AG04450 (cell line): ENCODE measurements around the gene DHRS7. TPM values are rescaled to one million over a fixed set of nuclear protein-coding genes. Genes with fewer than 3 reads are reported as not detected.
A peak's percentile ranks its signal among the peaks of the same experiment; 100 is the strongest.
"Not testable (repeated sequence)": the region's sequence is repeated elsewhere in the genome, so short reads cannot be mapped to it uniquely, and the experiment has no call there.

Experiments used
- CTCF ChIA-PET: fragments of 300-600, 350-600 bp; formaldehyde crosslinking; extraction: SDS; loops from one replicate; lab custom pipeline; 2022; ENCODE audit warnings: antibody characterized with exemption, inconsistent platforms; lab: Charles Lee
- POLR2A ChIA-PET: fragments of 350-600 bp; formaldehyde crosslinking; extraction: SDS; loops from one replicate; lab custom pipeline; 2021; ENCODE audit warnings: antibody characterized with exemption, inconsistent platforms; lab: Yijun Ruan, JAX
- DNase-seq: peaks from one replicate; pipeline ENCODE4 v3.0.0-alpha.2; 2011; ENCODE audit warnings: low read depth, low spot score
- H3K27ac ChIP-seq: one replicate; pipeline ENCODE4 v1.5.1; 2012; ENCODE audit warnings: low read depth, low read length, control low read depth
- H3K27me3 ChIP-seq: one replicate; pipeline ENCODE4 v1.6.0; 2012; ENCODE audit warnings: low read length; ENCODE audit not compliant: control insufficient read depth, insufficient read depth
- H3K4me3 ChIP-seq: 2 replicates; pipeline ENCODE4 v1.5.1; 2011; ENCODE audit warnings: mild to moderate bottlenecking, low read depth, low read length, control low read depth
- H3K9me3 ChIP-seq: 2 replicates; pipeline ENCODE4 v1.5.1; 2012; ENCODE audit warnings: low read length; ENCODE audit not compliant: control insufficient read depth, insufficient read depth
- CTCF ChIP-seq: IDR thresholded peaks from 2 replicates; pipeline ENCODE4 v1.5.1; 2011; ENCODE audit warnings: low read depth, low read length, control low read depth, inconsistent platforms
- polyA plus RNA-seq: library from polyadenylated mRNA; depleted of rRNA; stranded (reverse); fragments of >200 nt; gene quantifications from 2 replicates; pipeline ENCODE4 v1.2.3, GENCODE V29; 2011

Gene DHRS7
- polyA plus RNA-seq, 1 experiment = 73.1 TPM

- DNase-seq = no peak
- CTCF ChIA-PET = interaction anchor here (1.5 kb wide), 1 partner anchor 11 kb away, joined by 4 read pairs; no protein-coding TSS in a partner anchor
- Histone ChIP-seq H3K27ac (no peak overlapping the region), H3K4me3 (no peak overlapping the region), H3K9me3 (no peaks in the 10 kb centered on the region), H3K27me3 (no peaks in the 10 kb centered on the region)
- POLR2A ChIA-PET = no interaction called here
- no peak for TF ChIP-seq CTCF
Observed at GRCh38 chr14:60106339-60106738, 58.9 kb downstream of the DHRS7 start.

DNA sequence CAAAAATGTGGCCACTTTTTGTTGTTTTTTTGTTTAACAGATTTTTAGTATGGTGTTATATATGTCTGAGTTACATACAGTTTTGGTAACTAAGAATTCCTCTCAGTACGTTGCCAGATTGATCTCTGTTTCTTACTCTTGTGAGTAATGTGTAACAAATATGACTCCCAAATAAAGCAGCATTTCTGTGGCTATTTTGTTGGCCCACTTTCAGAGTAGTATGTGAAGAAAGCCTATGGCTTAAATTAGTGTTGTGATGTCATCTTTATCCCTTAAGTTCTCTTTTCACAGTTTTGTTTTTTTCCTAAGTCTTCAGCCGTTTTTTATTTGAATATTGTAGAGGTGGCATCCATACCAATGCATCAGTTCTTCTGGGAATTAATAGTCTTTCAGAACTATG, 62.8 kb downstream of the DHRS7 start:
- peak; percentile 57 for DNase-seq
- CTCF ChIA-PET = no interaction called here

GRCh38 chr14:60101786-60102185, 63.4 kb downstream of the DHRS7 start:
- CTCF ChIA-PET = interaction anchor here (1.1 kb wide), 1 partner anchor 137 kb away, joined by 3 read pairs; no protein-coding TSS in a partner anchor
- no peaks in the 10 kb centered on the region for H3K27me3 ChIP-seq
- TF ChIP-seq CTCF = no peak
- H3K4me3 ChIP-seq = no peak overlapping the region
- H3K9me3 ChIP-seq = no peaks in the 10 kb centered on the region
- POLR2A ChIA-PET = interaction anchor here (1.4 kb wide), 1 partner anchor 9 kb away, joined by 3 read pairs; the partner anchor contains the start of gene PCNX4
- H3K27ac ChIP-seq = no peak overlapping the region
- DNase-seq = no peak

More for the DNA sequence above, 62.8 kb downstream of the DHRS7 start:
- TF ChIP-seq CTCF = no peak
- POLR2A ChIA-PET = interaction anchor here (1.4 kb wide), 1 partner anchor 10 kb away, joined by 3 read pairs; the partner anchor contains the start of gene PCNX4
- Histone ChIP-seq H3K9me3 (no peaks in the 10 kb centered on the region), H3K4me3 (no peak overlapping the region), H3K27ac (no peak overlapping the region), H3K27me3 (no peaks in the 10 kb centered on the region)

GRCh38 chr14:60099855-60100254, 65.3 kb downstream of the DHRS7 start:
- DNase-seq, H3K27ac ChIP-seq, POLR2A ChIA-PET, H3K9me3 ChIP-seq, H3K27me3 ChIP-seq, H3K4me3 ChIP-seq, CTCF ChIA-PET: not testable (repeated sequence)

- CTCF ChIA-PET = no interaction called here
- no peak overlapping the region for H3K4me3 ChIP-seq
- no peak for TF ChIP-seq CTCF
- POLR2A ChIA-PET = no interaction called here
- H3K9me3 ChIP-seq = no peaks in the 10 kb centered on the region
- no peak for DNase-seq
- no peak overlapping the region for H3K27ac ChIP-seq
- H3K27me3 ChIP-seq = no peaks in the 10 kb centered on the region
Observed at GRCh38 chr14:60097974-60098373, 67.2 kb downstream of the DHRS7 start.
